NCI-H2107 treated with DMSO at 0.1 percent for 48 hours (cell line): Measurements from ENCODE around the gene MCRIP2.
A peak's percentile ranks its signal among the peaks of the same experiment; 100 is the strongest.

Experiments
- DNase-seq: peaks from one replicate; lab custom pipeline; 2025; ENCODE audit not compliant: unreplicated experiment; lab: John Stamatoyannopoulos, UW

MCRIP2 gene

DNA sequence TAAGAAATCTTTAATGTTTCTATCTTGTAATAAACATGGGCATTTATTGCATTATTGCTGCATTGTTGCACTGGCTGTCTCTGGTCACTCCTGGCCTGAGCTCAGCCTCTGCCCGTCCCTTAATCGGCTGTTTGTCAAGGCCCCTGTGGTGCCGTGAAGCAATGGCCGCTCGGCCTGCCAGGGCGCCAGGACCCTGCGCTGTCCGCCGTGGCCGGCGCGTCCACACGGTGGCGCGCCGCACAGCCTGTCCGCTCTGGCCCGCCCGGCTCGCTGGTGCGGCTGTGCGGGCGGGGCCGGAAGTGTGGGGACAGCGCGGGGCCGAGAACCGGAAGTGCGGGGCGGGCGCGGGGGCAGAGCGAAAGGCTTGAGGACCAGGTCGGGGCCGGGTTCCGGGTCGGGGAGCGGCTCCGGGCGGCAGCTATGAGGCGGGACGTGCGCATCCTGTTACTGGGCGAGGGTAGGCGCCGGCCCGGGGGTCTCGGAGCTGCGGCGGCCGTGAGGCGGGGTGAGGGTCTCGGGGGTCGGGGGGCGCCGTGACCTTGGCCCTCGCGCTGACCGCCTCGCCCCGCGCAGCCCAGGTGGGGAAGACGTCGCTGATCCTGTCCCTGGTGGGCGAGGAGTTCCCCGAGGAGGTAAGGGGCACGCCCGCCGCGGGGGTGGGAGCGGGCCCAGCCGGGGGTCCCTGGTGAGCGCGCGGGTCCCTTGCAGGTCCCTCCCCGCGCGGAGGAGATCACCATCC, 26.3 kb downstream of the MCRIP2 start, which contains the start of gene RHOT2:
Gene RHOT2, plus strand, starts transcription at position 353 of the 739 bp plus-strand sequence. Its CDS starts 68 bp downstream, at position 421.
- peak; percentile 70 for DNase-seq

DNA sequence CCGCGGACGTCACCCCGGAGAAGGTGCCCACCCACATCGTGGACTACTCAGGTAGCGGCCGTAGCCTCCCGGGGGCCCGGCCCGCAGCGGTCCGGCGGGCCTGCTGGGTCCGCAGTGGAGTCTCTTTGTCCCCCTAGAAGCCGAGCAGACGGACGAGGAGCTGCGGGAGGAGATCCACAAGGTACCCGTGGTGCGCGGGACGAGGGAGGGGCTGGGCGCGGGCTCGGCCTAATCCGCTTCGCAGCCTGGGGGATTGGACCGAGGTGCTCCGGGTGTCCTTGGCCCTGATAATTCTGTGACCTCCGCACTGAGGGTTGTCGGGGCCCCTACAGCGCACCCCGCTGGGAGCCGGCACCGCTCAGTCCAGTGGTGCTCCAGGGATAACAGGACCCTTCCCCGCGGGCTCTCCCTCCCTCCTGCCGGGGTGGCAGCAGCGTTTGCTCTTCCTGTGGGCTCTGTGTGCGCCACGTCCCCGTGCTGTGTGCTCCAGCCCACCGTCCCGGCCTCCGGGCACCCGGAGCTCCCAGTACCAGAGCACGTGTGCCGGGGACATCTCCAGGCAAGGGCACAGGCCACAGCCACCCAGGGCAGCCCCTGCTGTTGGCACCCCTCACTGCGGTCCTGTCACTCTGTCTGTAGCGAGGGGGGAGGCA, 27.0 kb downstream of the MCRIP2 start:
- no peak for DNase-seq

DNA sequence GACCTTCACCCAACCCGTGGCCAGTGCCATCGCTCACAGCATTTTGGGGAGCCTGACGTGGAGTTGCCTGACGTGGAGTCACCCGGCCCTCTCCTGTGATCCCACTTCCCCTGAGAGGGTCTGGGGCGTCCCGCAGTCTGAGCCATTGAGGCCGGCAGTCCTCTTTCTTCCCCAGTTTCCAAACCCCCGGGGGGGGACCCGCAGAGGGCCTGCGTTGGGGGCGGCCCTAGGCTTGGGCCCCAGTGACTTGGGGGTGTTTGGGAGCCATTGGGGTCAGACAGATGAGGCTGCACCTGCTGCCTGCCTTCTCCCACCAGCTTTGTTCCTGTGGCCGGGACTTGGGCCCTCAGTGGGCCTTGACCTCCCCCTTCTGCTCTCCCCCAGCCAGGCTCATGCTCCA, 28.0 kb downstream of the MCRIP2 start:
- no peak for DNase-seq

DNA sequence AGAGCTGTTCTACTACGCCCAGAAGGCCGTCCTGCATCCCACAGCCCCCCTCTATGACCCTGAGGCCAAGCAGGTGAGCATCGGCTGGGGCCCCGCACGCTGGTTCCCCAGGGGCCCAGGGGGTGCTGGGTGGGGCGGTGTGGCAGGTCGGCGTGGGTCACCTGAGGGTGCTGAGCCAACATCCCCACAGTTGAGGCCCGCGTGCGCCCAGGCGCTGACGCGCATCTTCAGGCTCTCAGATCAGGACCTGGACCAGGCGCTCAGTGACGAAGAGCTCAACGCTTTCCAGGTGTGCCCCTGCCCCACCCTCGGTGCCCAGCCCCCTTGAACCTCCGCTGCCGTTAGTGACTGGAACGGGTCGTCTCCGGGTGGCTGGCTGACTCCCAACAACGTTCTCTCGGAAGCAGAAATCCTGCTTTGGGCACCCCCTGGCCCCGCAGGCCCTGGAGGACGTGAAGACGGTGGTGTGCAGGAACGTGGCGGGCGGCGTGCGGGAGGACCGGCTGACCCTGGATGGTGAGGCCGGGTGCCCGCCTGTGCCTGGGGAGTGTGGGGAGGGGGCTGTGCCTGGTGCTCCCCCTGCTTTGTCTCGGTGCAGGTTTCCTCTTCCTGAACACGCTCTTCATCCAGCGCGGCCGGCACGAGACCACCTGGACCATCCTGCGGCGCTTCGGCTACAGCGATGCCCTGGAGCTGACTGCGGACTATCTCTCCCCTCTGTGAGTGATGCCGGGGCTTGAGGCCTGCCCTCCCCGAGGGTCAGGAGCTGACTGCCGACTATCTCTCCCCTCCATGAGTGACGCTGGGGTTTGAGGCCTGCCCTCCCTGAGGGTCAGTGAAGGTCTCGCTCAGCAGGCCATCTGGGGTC, 29.1 kb downstream of the MCRIP2 start:
- no peak for DNase-seq

DNA sequence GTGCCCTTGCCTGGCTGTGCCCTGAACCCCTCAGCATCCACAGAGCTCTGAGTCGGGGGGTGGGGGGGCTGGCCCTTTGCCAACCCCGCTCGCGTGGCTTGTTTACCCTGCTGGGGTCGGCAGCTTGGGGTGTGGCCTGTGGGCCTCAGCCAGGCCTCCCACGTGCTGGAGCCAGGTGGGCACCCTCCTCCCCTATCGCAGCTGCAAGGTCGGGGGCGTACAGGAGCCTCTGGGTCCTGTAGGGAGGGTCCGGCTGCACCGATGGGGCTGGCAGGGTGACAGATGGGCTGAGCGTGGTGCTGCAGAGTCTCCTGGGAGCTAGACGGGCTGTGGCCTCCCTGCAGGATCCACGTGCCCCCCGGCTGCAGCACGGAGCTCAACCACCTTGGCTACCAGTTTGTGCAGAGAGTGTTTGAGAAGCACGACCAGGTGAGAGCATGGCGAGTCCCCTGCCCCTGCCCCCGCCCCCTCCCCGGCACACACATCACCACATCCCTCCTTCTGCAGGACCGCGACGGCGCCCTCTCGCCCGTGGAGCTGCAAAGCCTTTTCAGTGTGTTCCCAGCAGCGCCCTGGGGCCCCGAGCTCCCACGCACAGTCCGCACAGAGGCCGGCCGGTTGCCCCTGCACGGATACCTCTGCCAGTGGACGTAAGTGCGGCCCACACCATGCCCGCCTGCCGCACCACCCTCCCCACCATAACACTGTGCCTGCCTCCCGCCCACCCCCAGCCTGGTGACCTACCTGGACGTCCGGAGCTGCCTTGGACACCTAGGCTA, 29.9 kb downstream of the MCRIP2 start:
- DNase-seq, result no peak

DNA sequence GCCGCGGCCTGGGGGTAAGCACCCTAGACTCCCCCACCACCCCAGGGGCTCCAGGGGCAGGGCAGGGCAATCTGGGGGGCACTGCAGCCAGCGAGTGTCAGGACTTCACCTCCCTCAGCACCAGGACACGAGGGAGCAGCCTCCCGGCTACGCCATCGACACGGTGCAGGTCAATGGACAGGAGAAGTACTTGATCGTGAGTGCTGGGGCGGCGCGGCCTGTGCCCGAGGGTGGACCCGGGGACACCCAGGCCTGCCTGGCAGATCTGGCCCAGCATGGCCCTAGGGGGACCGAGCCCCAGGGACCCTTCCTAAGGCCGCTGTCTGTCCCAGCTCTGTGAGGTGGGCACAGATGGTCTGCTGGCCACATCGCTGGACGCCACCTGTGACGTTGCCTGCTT, 30.7 kb downstream of the MCRIP2 start:
- no peak for DNase-seq

DNA sequence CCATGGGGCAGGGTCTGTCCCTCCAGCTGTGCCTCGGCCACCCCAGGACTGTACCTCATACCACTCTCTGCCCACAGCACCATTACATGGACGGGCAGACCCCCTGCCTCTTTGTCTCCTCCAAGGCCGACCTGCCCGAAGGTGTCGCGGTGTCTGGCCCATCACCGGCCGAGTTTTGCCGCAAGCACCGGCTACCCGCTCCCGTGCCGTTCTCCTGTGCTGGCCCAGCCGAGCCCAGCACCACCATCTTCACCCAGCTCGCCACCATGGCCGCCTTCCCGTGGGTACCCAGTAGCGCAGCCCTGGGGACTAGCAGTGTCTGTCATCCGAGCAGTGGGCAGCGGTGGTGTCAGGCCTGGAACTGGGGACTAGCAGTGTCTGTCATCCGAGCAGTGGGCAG, 31.2 kb downstream of the MCRIP2 start:
- DNase-seq, result no peak

DNA sequence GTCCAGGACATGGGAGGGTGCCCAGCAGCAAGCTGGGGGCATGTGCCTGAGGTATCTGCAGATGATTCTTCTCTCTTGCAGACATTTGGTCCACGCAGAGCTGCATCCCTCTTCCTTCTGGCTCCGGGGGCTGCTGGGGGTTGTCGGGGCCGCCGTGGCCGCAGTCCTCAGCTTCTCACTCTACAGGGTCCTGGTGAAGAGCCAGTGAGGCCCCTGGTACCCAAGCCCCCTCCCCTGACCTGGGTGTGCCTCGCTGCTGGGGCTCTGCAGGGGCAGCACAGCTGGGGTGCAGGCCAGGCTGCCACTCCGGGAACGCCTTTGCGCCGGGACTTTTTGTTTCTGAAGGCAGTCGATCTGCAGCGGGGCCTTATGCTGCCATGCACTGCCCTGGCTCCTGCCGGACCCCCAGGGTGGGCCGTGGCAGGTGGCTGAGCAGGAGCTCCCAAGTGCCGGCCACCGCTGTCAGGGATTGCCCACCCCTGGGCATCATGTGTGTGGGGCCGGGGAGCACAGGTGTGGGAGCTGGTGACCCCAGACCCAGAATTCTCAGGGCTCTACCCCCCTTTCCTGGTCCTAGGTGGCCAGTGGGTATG, 31.9 kb downstream of the MCRIP2 start:
- no peak for DNase-seq

DNA sequence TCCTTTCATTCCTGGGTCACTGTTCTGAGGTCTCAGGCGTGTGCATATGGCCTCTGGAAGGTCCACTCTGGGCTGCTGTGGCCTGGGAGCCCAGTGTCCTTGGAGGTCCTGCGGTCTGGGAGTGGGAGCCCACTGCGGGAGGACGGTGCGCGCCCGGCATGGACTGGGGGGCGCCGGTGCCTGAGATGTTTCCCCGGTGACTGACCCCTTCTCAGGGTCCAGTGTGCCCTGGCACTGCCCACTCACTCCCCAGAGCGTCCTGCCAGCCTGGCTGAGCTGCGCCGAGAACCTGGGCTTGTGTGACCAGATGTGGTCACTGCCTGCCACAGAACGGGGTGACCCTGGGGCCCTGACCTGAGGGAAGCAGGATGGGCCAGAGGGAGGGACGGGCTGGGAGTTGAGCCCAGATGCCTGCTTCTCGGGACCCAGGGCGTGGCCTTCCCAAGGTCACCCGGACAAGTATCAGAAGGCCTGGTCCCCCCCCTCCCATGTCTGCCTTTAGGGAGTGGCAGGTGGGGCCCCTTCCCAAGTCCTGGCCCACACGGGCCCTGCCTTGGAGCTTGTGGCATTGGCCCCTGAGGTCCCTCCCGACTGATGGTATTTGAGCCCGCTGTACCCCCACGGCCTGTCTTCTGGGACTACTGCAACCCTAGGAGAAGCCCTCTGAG, 32.7 kb downstream of the MCRIP2 start:
- DNase-seq, result no peak

DNA sequence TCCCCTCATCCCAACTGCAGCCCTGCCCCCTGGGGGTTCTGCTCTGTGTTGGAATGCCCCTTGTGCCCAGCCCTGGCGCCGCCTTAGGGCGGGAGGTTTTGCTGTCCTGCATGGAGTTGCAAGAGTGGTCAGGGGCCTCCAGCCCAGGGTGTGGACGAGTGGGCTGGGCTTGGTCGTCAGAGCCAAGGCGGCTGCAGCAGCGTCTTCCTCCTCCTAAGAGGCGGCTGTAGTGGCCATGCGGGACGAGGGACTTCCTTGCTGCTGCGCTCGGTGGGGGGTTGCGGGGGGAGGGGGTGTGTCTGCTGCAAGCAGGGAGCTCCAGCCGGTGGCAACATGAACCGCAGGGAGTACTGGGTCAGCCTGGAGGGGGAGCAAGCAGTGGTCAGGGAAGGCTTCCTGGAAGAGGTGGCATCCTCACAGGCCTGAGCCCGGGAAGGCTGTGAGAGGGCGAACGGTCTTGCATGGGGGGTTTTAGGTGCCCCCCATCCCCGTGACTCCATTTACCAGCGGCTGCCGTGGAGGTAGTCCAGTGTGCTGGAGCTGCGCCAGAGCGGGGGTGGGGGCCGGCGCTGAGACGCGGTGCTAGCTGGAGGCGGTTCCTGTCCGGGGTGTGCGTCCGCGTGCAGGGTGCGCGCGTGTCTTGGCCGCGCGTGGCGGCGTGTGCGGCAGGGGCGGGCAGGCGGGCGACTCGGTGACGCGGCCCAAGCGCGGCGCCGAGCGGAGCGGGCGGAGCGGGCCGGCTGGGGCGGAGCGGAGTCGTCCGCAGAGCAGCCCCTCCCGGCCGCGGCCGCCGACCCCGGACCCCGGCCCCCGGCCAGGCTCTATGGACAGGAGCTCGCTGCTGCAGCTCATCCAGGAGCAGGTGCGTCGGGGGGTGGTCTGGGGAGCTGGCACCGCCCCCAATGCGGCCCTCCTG, 33.6 kb downstream of the MCRIP2 start, which contains the start of gene RHBDL1:
Gene RHBDL1, plus strand, starts transcription at position 704 of the 916 bp plus-strand sequence. Its CDS starts 120 bp downstream, at position 824.
- no peak for DNase-seq

DNA sequence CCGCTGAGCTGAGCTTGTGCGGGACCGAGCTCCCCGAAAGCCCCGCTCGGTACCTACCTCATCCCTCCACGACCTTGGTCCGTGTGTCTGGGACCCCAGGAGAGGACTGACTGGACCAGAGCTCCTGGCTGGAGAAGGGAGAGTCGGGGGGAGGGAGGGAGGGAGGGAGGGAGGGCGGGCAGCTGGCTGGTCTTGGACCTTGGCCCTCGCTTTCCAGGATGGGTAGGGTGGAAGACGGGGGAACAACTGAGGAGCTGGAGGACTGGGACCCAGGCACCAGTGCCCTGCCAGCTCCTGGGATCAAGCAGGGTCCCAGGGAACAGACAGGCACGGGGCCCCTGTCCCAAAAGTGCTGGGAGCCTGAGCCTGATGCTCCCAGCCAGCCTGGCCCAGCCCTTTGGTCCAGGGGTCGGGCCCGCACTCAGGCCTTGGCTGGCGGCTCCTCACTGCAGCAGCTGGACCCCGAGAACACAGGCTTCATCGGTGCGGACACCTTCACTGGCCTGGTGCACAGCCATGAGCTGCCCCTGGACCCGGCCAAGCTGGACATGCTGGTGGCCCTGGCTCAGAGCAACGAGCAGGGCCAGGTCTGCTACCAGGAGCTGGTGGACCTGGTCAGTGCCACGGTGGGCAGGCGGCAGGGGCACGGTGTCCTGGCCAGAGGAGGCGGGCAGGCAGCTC, 34.4 kb downstream of the MCRIP2 start:
- DNase-seq, result no peak

DNA sequence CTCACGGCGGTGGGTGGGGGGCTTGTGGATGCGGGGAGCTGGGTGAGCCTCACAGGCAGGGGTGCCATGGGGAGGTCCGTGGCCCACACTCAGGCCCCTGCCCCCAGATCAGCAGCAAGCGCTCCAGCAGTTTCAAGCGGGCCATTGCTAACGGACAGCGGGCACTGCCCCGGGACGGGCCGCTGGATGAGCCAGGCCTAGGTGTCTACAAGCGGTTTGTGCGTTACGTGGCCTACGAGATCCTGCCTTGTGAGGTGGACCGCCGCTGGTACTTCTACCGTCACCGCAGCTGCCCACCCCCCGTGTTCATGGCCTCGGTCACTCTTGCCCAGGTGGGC, 34.9 kb downstream of the MCRIP2 start:
- peak; percentile 48 for DNase-seq

DNA sequence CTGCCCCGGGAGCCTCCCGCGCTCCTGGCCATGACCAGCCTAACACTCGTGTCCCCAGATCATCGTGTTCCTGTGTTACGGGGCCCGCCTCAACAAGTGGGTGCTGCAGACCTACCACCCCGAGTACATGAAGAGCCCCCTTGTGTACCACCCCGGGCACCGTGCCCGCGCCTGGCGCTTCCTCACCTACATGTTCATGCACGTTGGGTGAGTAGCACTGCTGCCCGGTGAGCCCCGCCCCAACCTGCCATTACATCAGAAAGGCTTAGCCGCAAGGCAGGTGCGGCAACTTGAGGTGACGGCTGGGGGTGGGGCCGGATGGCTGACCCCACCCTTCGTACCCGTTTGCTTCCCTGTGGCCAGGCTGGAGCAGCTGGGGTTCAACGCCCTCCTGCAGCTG, 35.3 kb downstream of the MCRIP2 start:
- DNase-seq, result peak; percentile 85

DNA sequence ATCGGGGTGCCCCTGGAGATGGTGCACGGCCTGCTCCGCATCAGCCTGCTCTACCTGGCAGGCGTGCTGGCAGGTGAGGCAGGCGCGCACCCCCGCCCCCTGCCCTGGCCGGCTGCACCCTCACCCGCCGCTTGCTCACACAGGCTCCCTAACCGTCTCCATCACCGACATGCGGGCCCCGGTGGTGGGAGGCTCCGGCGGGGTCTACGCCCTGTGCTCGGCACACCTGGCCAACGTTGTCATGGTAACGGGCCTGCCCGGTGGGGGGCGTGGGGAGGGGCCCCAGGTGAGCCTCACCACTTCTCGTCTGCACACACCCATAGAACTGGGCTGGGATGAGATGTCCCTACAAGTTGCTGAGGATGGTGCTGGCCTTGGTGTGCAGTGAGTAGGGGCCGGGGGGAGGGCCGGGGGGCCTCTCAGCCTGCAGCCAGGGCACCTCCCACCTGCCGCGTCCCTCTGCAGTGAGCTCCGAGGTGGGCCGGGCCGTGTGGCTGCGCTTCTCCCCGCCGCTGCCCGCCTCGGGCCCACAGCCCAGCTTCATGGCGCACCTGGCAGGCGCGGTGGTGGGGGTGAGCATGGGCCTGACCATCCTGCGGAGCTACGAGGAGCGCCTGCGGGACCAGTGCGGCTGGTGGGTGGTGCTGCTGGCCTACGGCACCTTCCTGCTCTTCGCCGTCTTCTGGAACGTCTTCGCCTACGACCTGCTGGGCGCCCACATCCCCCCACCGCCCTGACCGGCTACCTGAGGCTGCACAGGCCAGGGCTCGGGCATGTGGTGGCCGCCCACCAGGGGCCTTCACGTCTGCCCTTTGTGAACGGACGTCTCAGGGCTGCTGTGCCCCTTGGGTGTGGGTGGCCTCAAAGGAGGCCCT, 35.9 kb downstream of the MCRIP2 start:
- peak; percentile 53 for DNase-seq

DNA sequence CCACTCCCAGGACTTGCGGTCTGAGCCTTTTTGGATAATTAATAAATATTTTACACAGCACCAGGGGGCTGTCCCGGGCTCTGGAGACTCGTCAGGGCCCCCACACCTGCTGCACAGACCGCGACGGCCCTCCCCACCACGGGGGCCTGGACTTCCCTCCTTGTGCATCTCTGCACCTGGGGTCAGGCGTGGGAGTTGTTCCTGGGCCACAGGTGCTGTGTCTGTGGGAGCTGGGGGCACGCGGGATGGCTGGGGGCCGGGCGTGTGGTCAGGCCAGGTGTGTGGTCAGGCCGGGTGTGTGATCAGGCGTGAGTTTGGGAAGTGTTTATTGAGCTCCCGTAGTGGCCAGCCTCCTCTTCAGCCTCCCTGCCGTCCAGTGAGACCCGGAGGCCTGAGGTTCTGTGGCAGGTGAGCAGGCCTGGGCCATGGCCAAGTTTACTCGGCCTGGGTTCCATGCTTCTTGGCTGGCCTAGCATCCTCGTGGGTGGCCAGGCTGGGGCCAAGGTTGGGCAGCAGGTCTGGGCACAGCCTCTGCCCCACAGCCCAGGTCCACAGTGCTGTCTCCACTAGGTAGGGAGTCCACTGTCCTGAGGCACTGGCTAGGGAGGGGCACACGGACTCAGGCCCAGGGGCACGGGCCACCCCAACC, 36.7 kb downstream of the MCRIP2 start:
- no peak for DNase-seq

DNA sequence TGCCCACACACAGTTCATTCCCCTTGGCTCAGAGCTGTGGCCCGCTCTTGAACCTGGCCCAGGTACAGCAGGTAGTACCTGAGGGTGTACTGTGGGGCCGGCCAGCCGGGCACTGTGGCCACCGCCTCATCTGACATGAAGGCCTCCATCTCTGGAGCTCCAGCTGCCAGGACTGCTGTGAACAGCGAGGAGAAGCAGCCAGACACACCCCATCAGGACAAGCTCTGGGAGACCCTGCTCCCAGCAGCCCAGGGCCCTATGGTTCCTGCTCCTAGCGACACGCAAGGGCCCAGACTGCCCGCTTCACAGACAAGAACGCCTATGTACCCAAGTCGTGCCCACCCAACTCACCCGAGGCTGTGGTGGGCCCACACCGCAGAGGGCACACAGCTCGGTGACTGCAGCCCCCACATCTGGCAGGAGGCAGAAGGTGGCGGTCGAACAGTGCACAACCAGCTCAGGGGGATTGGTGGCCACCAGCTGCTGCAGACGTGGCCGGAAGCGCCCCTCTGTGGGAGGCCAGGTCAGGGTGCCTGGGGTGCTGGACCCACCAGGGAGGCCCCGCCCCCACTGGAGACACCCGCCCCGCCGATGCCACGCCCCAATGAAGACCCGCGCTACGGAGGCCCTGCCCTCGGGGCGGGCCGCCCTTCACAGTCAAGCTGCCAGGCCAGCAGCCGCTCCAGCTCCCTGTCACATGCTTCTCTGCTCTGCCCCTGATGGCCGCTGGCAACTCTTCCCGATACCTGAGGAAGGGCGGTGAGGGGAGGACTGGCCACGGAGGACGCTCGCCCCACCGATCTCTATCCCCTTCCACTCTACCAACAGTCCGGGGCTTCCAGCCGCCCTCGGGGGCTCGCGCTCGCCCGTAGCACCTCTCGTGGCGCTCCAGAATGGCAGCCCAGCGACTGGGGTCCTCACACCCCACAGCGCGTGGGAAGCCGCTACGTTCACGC, 37.5 kb downstream of the MCRIP2 start:
- no peak for DNase-seq
